HEK293 (cell line): ENCODE measurements around the gene TIAL1.

Experiments used
- CTCF ChIA-PET: fragments of 350-600 bp; formaldehyde crosslinking; extraction: SDS; loops from one replicate; lab custom pipeline; 2021; ENCODE audit warnings: antibody characterized with exemption; lab: Yijun Ruan, JAX
- POLR2A ChIA-PET: fragments of 300-600 bp; formaldehyde crosslinking; extraction: SDS; loops from one replicate; lab custom pipeline; 2020; ENCODE audit warnings: antibody characterized with exemption, inconsistent platforms; lab: Yijun Ruan, JAX
- H3K27ac ChIP-seq: fragments of 200-500 bp; sonication (Bioruptor generic); 2 replicates; pipeline ENCODE4 v1.5.1; 2014; ENCODE audit warnings: low read depth, low read length, control low read depth, inconsistent platforms; ENCODE audit errors: extremely low read depth
- H3K36me3 ChIP-seq, 2 experiments: fragments of 200-500 bp in 1 of 2; sonication (Bioruptor generic) in 1 of 2; 1 replicate in 1 of 2; 2 replicates in 1 of 2; pipeline ENCODE4 v1.5.1; 2014 to 2017; ENCODE audit warnings: inconsistent platforms in 2 of 2, low read length in 2 of 2; ENCODE audit not compliant: control insufficient read depth in 2 of 2, insufficient read depth in 1 of 2
- H3K4me1 ChIP-seq: fragments of 200-500 bp; sonication (Bioruptor generic); 2 replicates; pipeline ENCODE4 v1.5.1; 2014; ENCODE audit warnings: mild to moderate bottlenecking, low read length, inconsistent platforms; ENCODE audit not compliant: control insufficient read depth, insufficient read depth
- H3K4me3 ChIP-seq: 2 replicates; pipeline ENCODE4 v1.5.1; 2011; ENCODE audit warnings: low read depth, mild to moderate bottlenecking, control low read depth, low read length, moderate library complexity
- H3K9me3 ChIP-seq: fragments of 200-500 bp; sonication (Bioruptor generic); 2 replicates; pipeline ENCODE4 v1.5.1; 2014; ENCODE audit warnings: low read depth, low read length, inconsistent platforms; ENCODE audit not compliant: control insufficient read depth, insufficient read depth
- EGR2 ChIP-seq: fragments of 450-650 bp; formaldehyde crosslinking; IDR thresholded peaks from 2 replicates; pipeline ENCODE4 v1.5.1; 2016; ENCODE audit warnings: low read depth, missing biosample characterization, missing genetic modification characterization
- GLI4 ChIP-seq: fragments of 450-650 bp; formaldehyde crosslinking; IDR thresholded peaks from 2 replicates; pipeline ENCODE4 v1.5.1; 2016; ENCODE audit warnings: missing biosample characterization, missing genetic modification characterization
- GLIS2 ChIP-seq: fragments of 450-650 bp; formaldehyde crosslinking; IDR thresholded peaks from 2 replicates; pipeline ENCODE4 v1.5.1; 2016; ENCODE audit warnings: missing biosample characterization, missing genetic modification characterization
- KLF10 ChIP-seq: fragments of 450-650 bp; IDR thresholded peaks from 2 replicates; pipeline ENCODE4 v1.5.1; 2018; ENCODE audit warnings: missing biosample characterization, mild to moderate bottlenecking, missing genetic modification characterization
- PATZ1 ChIP-seq: fragments of 450-650 bp; formaldehyde crosslinking; IDR thresholded peaks from 2 replicates; pipeline ENCODE4 v1.5.1; 2016; ENCODE audit warnings: missing biosample characterization, missing genetic modification characterization
- REPIN1 ChIP-seq: fragments of 450-650 bp; formaldehyde crosslinking; IDR thresholded peaks from 2 replicates; pipeline ENCODE4 v1.5.1; 2017; ENCODE audit warnings: missing biosample characterization, missing genetic modification characterization, low read depth
- SALL2 ChIP-seq: fragments of 450-650 bp; formaldehyde crosslinking; IDR thresholded peaks from 2 replicates; pipeline ENCODE4 v1.5.0; 2017; ENCODE audit warnings: missing biosample characterization, mild to moderate bottlenecking, missing genetic modification characterization, borderline replicate concordance
- SCRT2 ChIP-seq: fragments of 450-650 bp; formaldehyde crosslinking; IDR thresholded peaks from 2 replicates; pipeline ENCODE4 v1.5.1; 2016; ENCODE audit warnings: missing biosample characterization, missing genetic modification characterization
- ZBTB21 ChIP-seq: fragments of 450-650 bp; formaldehyde crosslinking; IDR thresholded peaks from 2 replicates; pipeline ENCODE4 v1.5.1; 2017; ENCODE audit warnings: missing biosample characterization, missing genetic modification characterization
- ZFP3 ChIP-seq: fragments of 450-650 bp; formaldehyde crosslinking; IDR thresholded peaks from 2 replicates; pipeline ENCODE4 v1.5.1; 2016; ENCODE audit warnings: low read depth, missing biosample characterization, missing genetic modification characterization
- ZFP69B ChIP-seq: fragments of 450-650 bp; formaldehyde crosslinking; IDR thresholded peaks from 2 replicates; pipeline ENCODE4 v1.5.1; 2016; ENCODE audit warnings: missing biosample characterization, missing genetic modification characterization
- ZNF133 ChIP-seq: fragments of 450-650 bp; formaldehyde crosslinking; IDR thresholded peaks from 2 replicates; pipeline ENCODE4 v1.5.1; 2016; ENCODE audit warnings: missing biosample characterization, missing genetic modification characterization
- ZNF169 ChIP-seq: fragments of 450-650 bp; formaldehyde crosslinking; IDR thresholded peaks from 2 replicates; pipeline ENCODE4 v1.5.1; 2016; ENCODE audit warnings: missing biosample characterization, missing genetic modification characterization
- ZNF239 ChIP-seq: fragments of 450-650 bp; formaldehyde crosslinking; IDR thresholded peaks from 2 replicates; pipeline ENCODE4 v1.5.1; 2016; ENCODE audit warnings: missing biosample characterization, missing genetic modification characterization
- ZNF24 ChIP-seq: fragments of 450-650 bp; formaldehyde crosslinking; IDR thresholded peaks from 2 replicates; pipeline ENCODE4 v1.5.1; 2016; ENCODE audit warnings: missing biosample characterization, missing genetic modification characterization
- ZNF248 ChIP-seq: fragments of 450-650 bp; formaldehyde crosslinking; IDR thresholded peaks from 2 replicates; pipeline ENCODE4 v1.5.1; 2017; ENCODE audit warnings: missing biosample characterization, missing genetic modification characterization
- ZNF391 ChIP-seq: fragments of 450-650 bp; formaldehyde crosslinking; IDR thresholded peaks from 2 replicates; pipeline ENCODE4 v1.5.1; 2016; ENCODE audit warnings: low read depth, missing biosample characterization, missing genetic modification characterization, borderline replicate concordance
- ZNF48 ChIP-seq: fragments of 450-650 bp; formaldehyde crosslinking; IDR thresholded peaks from 2 replicates; pipeline ENCODE4 v1.5.1; 2016; ENCODE audit warnings: missing biosample characterization, missing genetic modification characterization
- ZNF610 ChIP-seq: fragments of 450-650 bp; formaldehyde crosslinking; IDR thresholded peaks from 2 replicates; pipeline ENCODE4 v1.5.1; 2016; ENCODE audit warnings: missing biosample characterization, missing genetic modification characterization, borderline replicate concordance
- ZNF621 ChIP-seq: fragments of 450-650 bp; formaldehyde crosslinking; IDR thresholded peaks from 2 replicates; pipeline ENCODE4 v1.5.1; 2017; ENCODE audit warnings: missing biosample characterization, missing genetic modification characterization
- ZNF624 ChIP-seq: fragments of 450-650 bp; formaldehyde crosslinking; IDR thresholded peaks from 2 replicates; pipeline ENCODE4 v1.5.1; 2017; ENCODE audit warnings: missing biosample characterization, missing genetic modification characterization
- ZNF658 ChIP-seq: fragments of 450-650 bp; formaldehyde crosslinking; IDR thresholded peaks from 2 replicates; pipeline ENCODE4; 2016; ENCODE audit warnings: missing biosample characterization, missing genetic modification characterization
- ZNF692 ChIP-seq: fragments of 450-650 bp; formaldehyde crosslinking; IDR thresholded peaks from 2 replicates; pipeline ENCODE4 v1.5.1; 2016; ENCODE audit warnings: missing biosample characterization, missing genetic modification characterization
- ZNF768 ChIP-seq: fragments of 450-650 bp; formaldehyde crosslinking; IDR thresholded peaks from 2 replicates; pipeline ENCODE4 v1.5.1; 2018; ENCODE audit warnings: missing biosample characterization, mild to moderate bottlenecking, missing genetic modification characterization
- TF ChIP-seq, protein P1 (sequence below): fragments of 450-650 bp; formaldehyde crosslinking; IDR thresholded peaks from 2 replicates; pipeline ENCODE4 v1.5.1; 2016; ENCODE audit warnings: missing biosample characterization, missing genetic modification characterization
- TF ChIP-seq, protein P2 (sequence below): fragments of 450-650 bp; formaldehyde crosslinking; IDR thresholded peaks from 2 replicates; pipeline ENCODE4 v1.5.1; 2016; ENCODE audit warnings: missing biosample characterization, missing genetic modification characterization

The TIAL1 gene

DNA sequence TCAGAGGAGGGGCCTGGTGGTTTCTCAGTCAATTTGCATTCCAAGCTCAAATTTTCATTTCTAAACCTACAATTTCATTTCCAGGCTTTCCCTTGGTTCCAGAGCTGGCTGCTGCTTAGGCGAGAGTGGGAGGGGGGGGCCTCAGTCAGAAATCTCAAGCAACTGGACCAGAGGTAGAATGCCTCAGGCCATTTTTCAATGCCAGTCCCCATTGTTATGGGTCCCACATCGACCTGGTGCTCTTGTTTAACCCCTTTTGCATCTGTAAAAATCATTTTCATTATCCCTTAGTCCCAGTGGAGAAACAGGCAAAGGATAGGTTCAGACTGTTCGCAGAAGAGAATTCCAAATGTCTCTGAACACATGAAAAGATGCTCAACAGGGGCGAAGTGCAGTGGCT, 40.9 kb upstream of the TIAL1 start:
- H3K4me1 ChIP-seq, result no peaks in the 10 kb centered on the region
- H3K36me3 ChIP-seq, result no peaks in the 10 kb centered on the region
- CTCF ChIA-PET, result interaction anchor here (0.7 kb wide), 2 partner anchors 120 to 222 kb away, joined by 3 read pairs; no protein-coding TSS in a partner anchor
- no peak for TF ChIP-seq ZNF169 (tag by site-specific recombination)
- TF ChIP-seq ZNF768 (tag by site-specific recombination), result no peak
- TF ChIP-seq GLIS2, result no peak
- no peak for TF ChIP-seq ZNF621 (tag by site-specific recombination)
- no peak for TF ChIP-seq ZNF624 (tag by site-specific recombination)
- TF ChIP-seq ZNF239 (tag by site-specific recombination), result no peak
- TF ChIP-seq ZFP69B, result no peak
- no peak for TF ChIP-seq ZNF658 (tag by site-specific recombination)
- no peak for TF ChIP-seq REPIN1
- TF ChIP-seq, protein P1, sequence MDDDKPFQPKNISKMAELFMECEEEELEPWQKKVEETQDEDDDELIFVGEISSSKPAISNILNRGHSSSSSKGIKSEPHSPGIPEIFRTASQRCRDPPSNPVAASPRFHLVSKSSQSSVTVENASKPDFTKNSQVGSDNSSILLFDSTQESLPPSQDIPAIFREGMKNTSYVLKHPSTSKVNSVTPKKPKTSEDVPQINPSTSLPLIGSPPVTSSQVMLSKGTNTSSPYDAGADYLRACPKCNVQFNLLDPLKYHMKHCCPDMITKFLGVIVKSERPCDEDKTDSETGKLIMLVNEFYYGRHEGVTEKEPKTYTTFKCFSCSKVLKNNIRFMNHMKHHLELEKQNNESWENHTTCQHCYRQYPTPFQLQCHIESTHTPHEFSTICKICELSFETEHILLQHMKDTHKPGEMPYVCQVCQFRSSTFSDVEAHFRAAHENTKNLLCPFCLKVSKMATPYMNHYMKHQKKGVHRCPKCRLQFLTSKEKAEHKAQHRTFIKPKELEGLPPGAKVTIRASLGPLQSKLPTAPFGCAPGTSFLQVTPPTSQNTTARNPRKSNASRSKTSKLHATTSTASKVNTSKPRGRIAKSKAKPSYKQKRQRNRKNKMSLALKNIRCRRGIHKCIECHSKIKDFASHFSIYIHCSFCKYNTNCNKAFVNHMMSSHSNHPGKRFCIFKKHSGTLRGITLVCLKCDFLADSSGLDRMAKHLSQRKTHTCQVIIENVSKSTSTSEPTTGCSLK, result no peak
- TF ChIP-seq EGR2 (tag by site-specific recombination), result no peak
- no peak for TF ChIP-seq GLI4
- TF ChIP-seq ZNF24 (tag by site-specific recombination), result no peak
- TF ChIP-seq, all 188 proteins: peak for 0
- Histone ChIP-seq H3K27ac (no peak overlapping the region), H3K4me3 (no peak overlapping the region), H3K9me3 (no peaks in the 10 kb centered on the region)
- POLR2A ChIA-PET, result no interaction called here

DNA sequence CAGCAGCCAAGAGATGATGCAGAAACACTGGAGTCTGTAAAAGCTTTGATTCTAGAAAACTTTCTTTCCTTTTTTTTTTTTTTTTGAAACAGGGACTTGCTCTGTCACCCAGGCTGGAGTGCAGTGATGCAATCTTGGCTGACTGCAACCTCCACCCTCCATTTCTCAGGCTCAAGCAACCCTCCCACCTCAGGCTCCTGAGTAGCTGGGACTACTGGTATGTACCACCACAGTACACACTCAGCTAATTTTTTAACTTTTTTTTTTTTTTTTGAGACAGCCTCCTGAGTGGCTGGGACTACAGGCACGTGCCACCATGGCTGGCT, 37.4 kb upstream of the TIAL1 start:
- ChIA-PET POLR2A (interaction anchor here (0.6 kb wide), 1 partner anchor 252 kb away, joined by 3 read pairs; no protein-coding TSS in a partner anchor), CTCF (interaction anchor here (0.7 kb wide), 1 partner anchor 809 kb away, joined by 5 read pairs; no protein-coding TSS in a partner anchor)
- H3K36me3 ChIP-seq, result no peaks in the 10 kb centered on the region
- no peaks in the 10 kb centered on the region for H3K4me1 ChIP-seq
- H3K27ac ChIP-seq, result no peak overlapping the region
- H3K9me3 ChIP-seq, result no peaks in the 10 kb centered on the region
- no peak overlapping the region for H3K4me3 ChIP-seq
- TF ChIP-seq, protein P2, sequence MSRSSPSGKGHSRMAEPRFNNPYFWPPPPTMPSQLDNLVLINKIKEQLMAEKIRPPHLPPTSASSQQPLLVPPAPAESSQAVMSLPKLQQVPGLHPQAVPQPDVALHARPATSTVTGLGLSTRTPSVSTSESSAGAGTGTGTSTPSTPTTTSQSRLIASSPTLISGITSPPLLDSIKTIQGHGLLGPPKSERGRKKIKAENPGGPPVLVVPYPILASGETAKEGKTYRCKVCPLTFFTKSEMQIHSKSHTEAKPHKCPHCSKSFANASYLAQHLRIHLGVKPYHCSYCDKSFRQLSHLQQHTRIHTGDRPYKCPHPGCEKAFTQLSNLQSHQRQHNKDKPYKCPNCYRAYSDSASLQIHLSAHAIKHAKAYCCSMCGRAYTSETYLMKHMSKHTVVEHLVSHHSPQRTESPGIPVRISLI, result 0 out of 2 replicates have a peak, but pooled peaks have one; percentile 15
- TF ChIP-seq ZNF133, result no peak
- no peak for TF ChIP-seq SCRT2 (tag by site-specific recombination)
- no peak for TF ChIP-seq KLF10 (tag by site-specific recombination)

- CTCF ChIA-PET, result interaction anchor here (0.6 to 0.7 kb wide), 2 partner anchors 58 to 108 kb away, joined by 3 read pairs; no protein-coding TSS in a partner anchor
- TF ChIP-seq GLIS2 (no peak), ZNF391 (tag by site-specific recombination) (no peak), ZNF248 (tag by site-specific recombination) (no peak), ZFP3 (tag by site-specific recombination) (no peak), SALL2 (tag by site-specific recombination) (no peak), ZBTB21 (tag by site-specific recombination) (no peak), ZNF48 (tag by site-specific recombination) (no peak), ZNF692 (no peak), PATZ1 (no peak), ZNF610 (tag by site-specific recombination) (no peak), GLI4 (no peak)
These were observed 36.9 kb upstream of the TIAL1 start for GRCh38 chr10:119633538-119634218.

More at GRCh38 chr10:119633538-119634218, 36.9 kb upstream of the TIAL1 start:
- H3K9me3 ChIP-seq, result no peaks in the 10 kb centered on the region
- H3K36me3 ChIP-seq, result no peaks in the 10 kb centered on the region
- no peak overlapping the region for H3K4me3 ChIP-seq
- no peak overlapping the region for H3K27ac ChIP-seq
- H3K4me1 ChIP-seq, result no peaks in the 10 kb centered on the region
- POLR2A ChIA-PET, result interaction anchor here (0.6 to 0.7 kb wide), 2 partner anchors 8 to 251 kb away, joined by 3 read pairs; no protein-coding TSS in a partner anchor
